Naive B cell (primary cell): ENCODE data around the gene UBE2U. TPM values are rescaled to one million over a fixed set of nuclear protein-coding genes. Genes with fewer than 3 reads are reported as not detected.

Experiments used
- ATAC-seq, 2 donors: fragments of 150-1000 bp; cut with Tn5 transposase; 2 replicates each; pipeline ENCODE4 v1.10.0; 2021; ENCODE audit warnings: low read depth in 2 of 2, mild to moderate bottlenecking in 2 of 2, moderate library complexity in 2 of 2
- DNase-seq: peaks from one replicate; pipeline ENCODE4 v3.0.0; 2022
- H3K27ac Mint-ChIP-seq, 6 donors: one replicate each; pipeline ENCODE4 v1.8.0; 2020 to 2022; ENCODE audit warnings: mild to moderate bottlenecking in 6 of 6, mixed read lengths in 6 of 6, moderate library complexity in 5 of 6, inconsistent platforms in 2 of 6
- H3K27me3 Mint-ChIP-seq, 3 donors: one replicate each; pipeline ENCODE4 v1.8.0; 2021 to 2022; ENCODE audit warnings: mixed read lengths in 3 of 3, mild to moderate bottlenecking in 1 of 3
- H3K36me3 Mint-ChIP-seq, 2 donors: one replicate each; pipeline ENCODE4 v1.8.0; 2020 to 2022; ENCODE audit warnings: mixed read lengths in 2 of 2, inconsistent platforms in 1 of 2, mild to moderate bottlenecking in 1 of 2
- H3K4me1 Mint-ChIP-seq, 3 donors: one replicate each; pipeline ENCODE4 v1.8.0; 2020 to 2022; ENCODE audit warnings: mixed read lengths in 3 of 3, inconsistent platforms in 1 of 3, mild to moderate bottlenecking in 1 of 3, moderate library complexity in 1 of 3
- H3K4me3 Mint-ChIP-seq, 8 donors: one replicate each; pipeline ENCODE4 v1.8.0; 2020 to 2022; ENCODE audit warnings: mild to moderate bottlenecking in 8 of 8, mixed read lengths in 8 of 8, moderate library complexity in 8 of 8, inconsistent platforms in 2 of 8
- H3K9me3 Mint-ChIP-seq, 7 donors: one replicate each; pipeline ENCODE4 v1.8.0; 2020 to 2022; ENCODE audit warnings: mixed read lengths in 7 of 7, mild to moderate bottlenecking in 5 of 7, inconsistent platforms in 2 of 7, moderate library complexity in 1 of 7
- polyA plus RNA-seq, 6 donors: library from polyadenylated mRNA; unstranded; fragments of 300-500 nt; fragmentation: Illumina TruSeq; gene quantifications; one replicate each; pipeline ENCODE4 v1.2.3, GENCODE V29; 2021; ENCODE audit warnings: low read depth in 6 of 6

UBE2U gene
- not detected for polyA plus RNA-seq

GRCh38 chr1:64203420-64203819 lies at the start of gene UBE2U:
UBE2U (plus strand) TSS chr1:64203623; CDS start chr1:64204051, 428 bp downstream.
- no peak within 1 kb of the TSS for H3K4me3 Mint-ChIP-seq
- H3K27ac Mint-ChIP-seq: no peak within 1 kb of the TSS
- no peak for DNase-seq
- H3K9me3 Mint-ChIP-seq: peaks cover 0 to 4% (median 0%) of the 10 kb centered on the region in 7 donors
- peaks cover 12 to 33% (median 17%) of the 10 kb centered on the region in 3 donors for H3K27me3 Mint-ChIP-seq
- ATAC-seq: no peak
- no peaks in the 10 kb centered on the region for H3K36me3 Mint-ChIP-seq
- no peaks in the 10 kb centered on the region for H3K4me1 Mint-ChIP-seq

- ATAC-seq (no peak), DNase-seq (no peak)
- Mint-ChIP-seq H3K4me1 (no peaks in the 10 kb centered on the region), H3K27me3 (no peaks in the 10 kb centered on the region), H3K9me3 (no peaks in the 10 kb centered on the region), H3K36me3 (no peaks in the 10 kb centered on the region), H3K27ac (no peak overlapping the region), H3K4me3 (no peak overlapping the region)
Measured at GRCh38 chr1:64155278-64155677, 48.1 kb upstream of the UBE2U start.

GRCh38 chr1:64161357-64161941 lies 42.0 kb upstream of the UBE2U start:
- no peak overlapping the region for H3K27ac Mint-ChIP-seq
- DNase-seq: no peak
- no peak overlapping the region for H3K4me3 Mint-ChIP-seq
- no peaks in the 10 kb centered on the region for H3K4me1 Mint-ChIP-seq
- H3K9me3 Mint-ChIP-seq: no peaks in the 10 kb centered on the region
- no peaks in the 10 kb centered on the region for H3K36me3 Mint-ChIP-seq
- no peak for ATAC-seq
- H3K27me3 Mint-ChIP-seq: no peaks in the 10 kb centered on the region

- Mint-ChIP-seq H3K27me3 (no peaks in the 10 kb centered on the region), H3K4me1 (no peaks in the 10 kb centered on the region), H3K4me3 (no peak overlapping the region), H3K9me3 (no peaks in the 10 kb centered on the region), H3K27ac (no peak overlapping the region), H3K36me3 (no peaks in the 10 kb centered on the region)
- ATAC-seq: no peak
- no peak for DNase-seq
Measured at GRCh38 chr1:64162151-64162550, 41.3 kb upstream of the UBE2U start.

- Mint-ChIP-seq H3K4me3 (no peak overlapping the region), H3K9me3 (no peaks in the 10 kb centered on the region), H3K4me1 (no peaks in the 10 kb centered on the region), H3K27me3 (no peaks in the 10 kb centered on the region), H3K36me3 (no peaks in the 10 kb centered on the region), H3K27ac (no peak overlapping the region)
- ATAC-seq (no peak), DNase-seq (no peak)
Measured at GRCh38 chr1:64162804-64163203, 40.6 kb upstream of the UBE2U start.

- H3K4me1 Mint-ChIP-seq: no peaks in the 10 kb centered on the region
- H3K27ac Mint-ChIP-seq: no peak overlapping the region
- no peak for DNase-seq
- no peaks in the 10 kb centered on the region for H3K36me3 Mint-ChIP-seq
- H3K9me3 Mint-ChIP-seq: no peaks in the 10 kb centered on the region
- no peak overlapping the region for H3K4me3 Mint-ChIP-seq
- H3K27me3 Mint-ChIP-seq: no peaks in the 10 kb centered on the region
- no peak for ATAC-seq
Measured at GRCh38 chr1:64163431-64163830, 40.0 kb upstream of the UBE2U start.

GRCh38 chr1:64163970-64164369 lies 39.5 kb upstream of the UBE2U start:
- no peaks in the 10 kb centered on the region for H3K4me1 Mint-ChIP-seq
- H3K27me3 Mint-ChIP-seq: no peaks in the 10 kb centered on the region
- peak overlapping the region in 1 of 6 donors; percentile 29 for H3K27ac Mint-ChIP-seq
- no peaks in the 10 kb centered on the region for H3K9me3 Mint-ChIP-seq
- no peak for ATAC-seq
- no peak for DNase-seq
- H3K36me3 Mint-ChIP-seq: no peaks in the 10 kb centered on the region
- no peak overlapping the region for H3K4me3 Mint-ChIP-seq

GRCh38 chr1:64166629-64167028 lies 36.8 kb upstream of the UBE2U start:
- no peaks in the 10 kb centered on the region for H3K36me3 Mint-ChIP-seq
- DNase-seq (no peak), ATAC-seq (no peak)
- no peak overlapping the region for H3K4me3 Mint-ChIP-seq
- no peaks in the 10 kb centered on the region for H3K27me3 Mint-ChIP-seq
- no peak overlapping the region for H3K27ac Mint-ChIP-seq
- H3K4me1 Mint-ChIP-seq: no peaks in the 10 kb centered on the region
- no peaks in the 10 kb centered on the region for H3K9me3 Mint-ChIP-seq

- Mint-ChIP-seq H3K4me1 (no peaks in the 10 kb centered on the region), H3K27me3 (no peaks in the 10 kb centered on the region), H3K36me3 (no peaks in the 10 kb centered on the region), H3K27ac (no peak overlapping the region), H3K9me3 (no peaks in the 10 kb centered on the region), H3K4me3 (no peak overlapping the region)
- ATAC-seq (no peak), DNase-seq (no peak)
Measured at GRCh38 chr1:64167176-64167575, 36.2 kb upstream of the UBE2U start.

- Mint-ChIP-seq H3K4me3 (no peak overlapping the region), H3K27me3 (no peaks in the 10 kb centered on the region), H3K4me1 (no peaks in the 10 kb centered on the region), H3K27ac (peak overlapping the region in 1 of 6 donors; percentile 7), H3K36me3 (no peaks in the 10 kb centered on the region), H3K9me3 (no peaks in the 10 kb centered on the region)
- DNase-seq (no peak), ATAC-seq (no peak)
Measured at GRCh38 chr1:64171246-64171645, 32.2 kb upstream of the UBE2U start.

GRCh38 chr1:64171797-64172281 lies 31.6 kb upstream of the UBE2U start:
- Mint-ChIP-seq H3K27ac (peak overlapping the region in 3 of 6 donors; percentile 2 to 44 (median 7)), H3K27me3 (no peaks in the 10 kb centered on the region), H3K9me3 (no peaks in the 10 kb centered on the region), H3K36me3 (no peaks in the 10 kb centered on the region), H3K4me1 (no peaks in the 10 kb centered on the region), H3K4me3 (no peak overlapping the region)
- DNase-seq (no peak), ATAC-seq (no peak)

- no peak overlapping the region for H3K4me3 Mint-ChIP-seq
- no peaks in the 10 kb centered on the region for H3K9me3 Mint-ChIP-seq
- H3K4me1 Mint-ChIP-seq: no peaks in the 10 kb centered on the region
- DNase-seq: no peak
- no peaks in the 10 kb centered on the region for H3K36me3 Mint-ChIP-seq
- no peak overlapping the region for H3K27ac Mint-ChIP-seq
- ATAC-seq: no peak
- no peaks in the 10 kb centered on the region for H3K27me3 Mint-ChIP-seq
Measured at GRCh38 chr1:64172458-64172983, 30.9 kb upstream of the UBE2U start.

- no peaks in the 10 kb centered on the region for H3K36me3 Mint-ChIP-seq
- H3K27ac Mint-ChIP-seq: peak overlapping the region in 1 of 6 donors; percentile 75
- ATAC-seq (no peak), DNase-seq (no peak)
- no peaks in the 10 kb centered on the region for H3K9me3 Mint-ChIP-seq
- H3K4me1 Mint-ChIP-seq: no peaks in the 10 kb centered on the region
- H3K27me3 Mint-ChIP-seq: no peaks in the 10 kb centered on the region
- H3K4me3 Mint-ChIP-seq: no peak overlapping the region
Measured at GRCh38 chr1:64173336-64173940, 30.0 kb upstream of the UBE2U start.

GRCh38 chr1:64175639-64176038 lies 27.8 kb upstream of the UBE2U start:
- Mint-ChIP-seq H3K36me3 (no peaks in the 10 kb centered on the region), H3K4me3 (no peak overlapping the region), H3K4me1 (no peaks in the 10 kb centered on the region), H3K27me3 (no peaks in the 10 kb centered on the region), H3K27ac (no peak overlapping the region), H3K9me3 (no peaks in the 10 kb centered on the region)
- no peak for DNase-seq
- ATAC-seq: no peak
